ENCODE data around the gene GDF7.

GDF7 gene

DNA sequence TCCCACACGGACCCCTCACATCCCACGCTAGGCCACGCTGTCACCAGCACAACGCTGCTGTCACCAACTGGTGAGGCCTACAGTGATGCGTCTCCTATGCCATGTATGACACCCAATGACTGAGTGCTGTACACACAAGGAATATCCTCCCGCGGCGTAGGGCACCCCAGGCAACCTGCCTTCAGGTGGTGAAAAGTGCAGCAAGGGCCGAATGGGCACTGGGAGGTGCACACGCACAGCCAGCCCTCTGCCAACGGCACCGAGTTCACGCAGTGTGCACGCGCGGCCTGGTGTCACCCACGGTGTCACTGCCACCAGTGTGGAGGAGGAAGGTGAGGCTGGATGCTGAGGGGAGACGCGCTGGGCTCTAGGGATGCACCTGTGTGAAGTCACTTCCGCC, 20.5 kb upstream of the GDF7 start:
- no peak for DNase-seq

DNA sequence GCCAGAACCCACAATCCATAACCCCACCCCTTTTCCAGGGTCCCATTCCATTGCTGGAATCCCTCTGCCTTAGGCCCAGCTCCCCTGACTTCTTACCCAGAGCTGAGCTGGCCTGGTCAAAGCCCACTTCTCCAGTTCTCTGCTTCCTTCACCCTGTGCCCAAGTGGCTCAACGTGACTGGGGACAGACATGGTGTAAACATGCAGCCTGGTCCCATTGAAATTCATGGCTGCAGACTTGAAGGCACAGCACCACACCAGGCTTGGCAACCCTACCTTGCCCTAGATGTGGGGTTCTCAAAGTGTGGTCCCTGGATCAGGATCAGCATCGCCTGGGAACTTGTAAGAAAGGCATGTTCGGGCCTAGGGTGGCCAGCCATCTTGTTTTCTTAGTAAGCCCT, 19.7 kb upstream of the GDF7 start:
- no peak for DNase-seq

DNA sequence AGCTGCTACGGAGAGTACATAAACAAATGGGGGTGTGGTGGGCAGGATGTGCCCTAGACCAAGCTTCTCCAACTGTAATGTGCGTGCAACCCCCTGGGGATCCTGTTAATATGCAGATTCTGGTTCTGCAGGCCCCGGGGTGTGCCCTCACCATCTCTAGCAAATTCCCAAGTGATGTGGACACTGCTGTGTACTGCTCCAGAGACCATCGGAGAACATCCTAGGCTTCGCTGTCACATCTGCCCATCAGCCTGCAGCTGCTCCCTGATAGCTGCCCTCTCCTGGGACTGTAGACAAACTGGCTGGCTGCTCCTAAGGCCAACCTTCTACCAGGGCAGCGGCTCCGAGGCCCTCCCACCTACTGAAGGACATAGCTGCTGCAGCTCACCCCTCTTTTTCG, 19.2 kb upstream of the GDF7 start:
- DNase-seq = no peak

DNA sequence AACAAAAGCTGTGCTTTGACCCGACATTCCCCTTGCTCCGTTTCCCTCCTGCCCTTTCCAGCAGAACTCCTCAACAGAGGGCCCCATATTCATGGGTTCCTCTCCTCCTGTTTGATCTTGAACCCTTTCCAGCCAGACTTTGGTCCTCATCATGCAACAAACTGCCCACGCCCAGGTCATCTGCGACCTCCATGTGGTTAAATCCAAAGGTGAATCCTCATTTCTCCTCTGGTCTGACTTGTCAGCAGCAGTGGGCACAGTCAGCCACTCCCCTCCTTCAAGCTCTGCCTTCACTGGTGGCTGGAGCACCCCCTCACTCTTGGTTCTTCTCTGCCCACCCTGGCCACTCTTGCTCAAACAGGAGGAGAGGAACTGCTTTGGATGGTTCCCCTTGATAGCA, 18.7 kb upstream of the GDF7 start:
- DNase-seq = no peak

DNA sequence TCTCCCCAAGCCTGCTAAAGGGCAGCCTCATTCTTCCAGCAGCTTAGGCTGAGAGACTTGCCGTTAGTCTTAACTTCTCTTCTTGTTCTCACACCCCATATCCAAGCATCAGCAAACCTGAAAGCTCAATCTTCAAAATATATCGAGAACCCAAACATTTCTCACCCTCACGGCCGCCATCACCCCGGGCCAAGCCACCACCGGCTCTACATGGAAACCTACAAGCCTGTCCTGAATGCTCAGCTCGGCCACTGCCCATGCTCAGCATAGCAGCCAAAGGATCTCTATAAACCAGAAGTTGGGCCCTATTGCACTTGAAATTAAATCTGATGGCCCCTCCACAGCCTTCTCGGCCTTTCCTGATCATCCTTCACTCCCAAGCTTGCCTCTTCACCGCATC, 18.1 kb upstream of the GDF7 start:
- DNase-seq = no peak

DNA sequence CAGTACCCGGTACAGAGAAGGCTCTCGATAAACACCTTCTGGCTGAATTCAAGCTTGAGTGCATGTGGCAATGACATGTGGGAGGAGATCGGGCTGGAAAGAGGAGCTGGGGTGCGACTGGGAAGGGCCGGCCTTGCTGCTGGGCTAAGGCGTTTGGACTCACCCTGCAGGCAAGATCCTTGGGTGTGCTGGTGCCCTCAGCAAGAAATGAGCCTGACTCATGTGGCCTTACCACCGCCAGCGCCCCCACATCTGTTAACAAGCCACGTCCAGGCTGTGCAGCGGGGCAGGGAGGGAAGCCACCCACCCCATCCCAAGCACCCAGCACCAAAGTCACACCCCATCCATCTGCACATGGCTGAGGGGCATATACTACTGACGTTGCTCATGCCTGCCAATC, 17.4 kb upstream of the GDF7 start:
- DNase-seq = no peak

DNA sequence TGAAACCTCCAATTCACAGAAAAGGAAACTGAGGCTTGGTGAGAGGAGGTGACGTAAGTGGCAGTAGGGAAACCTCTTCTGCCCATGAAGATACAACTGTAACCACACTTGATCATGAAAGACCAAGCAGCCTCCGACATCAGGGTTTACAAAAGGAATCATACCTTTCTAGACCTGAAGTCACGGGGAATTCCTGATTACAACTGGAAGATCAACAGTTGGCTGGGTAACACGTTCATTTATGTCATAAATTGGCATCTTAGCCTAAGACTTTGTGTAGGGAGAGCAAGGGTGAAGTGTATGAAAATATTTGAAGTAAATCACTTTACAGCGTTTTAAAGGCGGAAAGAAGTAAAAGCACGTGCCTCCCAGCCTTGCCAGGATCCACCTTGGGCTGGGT, 17.0 kb upstream of the GDF7 start:
- no peak for DNase-seq

DNA sequence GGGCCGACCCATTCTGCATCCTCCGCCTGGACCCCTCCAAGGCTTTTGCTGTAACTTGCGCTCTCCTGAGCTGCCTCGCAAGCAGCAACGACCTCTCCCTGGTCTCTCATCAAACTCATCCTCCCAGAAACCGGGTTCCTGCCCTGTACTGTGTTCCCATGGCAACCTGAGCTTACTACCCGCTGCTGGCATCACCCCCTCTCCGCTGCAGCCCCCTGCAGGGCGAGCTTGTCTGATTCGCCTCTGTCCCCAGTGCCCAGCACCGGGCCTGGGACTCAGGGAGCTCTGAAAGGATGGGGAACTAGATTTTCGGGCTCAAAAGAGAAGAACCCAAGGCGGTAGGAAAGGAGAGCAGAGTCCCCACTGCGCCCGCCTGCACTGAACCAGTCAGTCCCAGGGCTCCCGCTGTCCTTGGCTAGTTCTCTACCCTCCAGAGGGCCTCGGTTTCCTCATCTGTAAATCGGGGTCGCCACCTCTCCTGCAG, 16.5 kb upstream of the GDF7 start:
- no peak for DNase-seq

DNA sequence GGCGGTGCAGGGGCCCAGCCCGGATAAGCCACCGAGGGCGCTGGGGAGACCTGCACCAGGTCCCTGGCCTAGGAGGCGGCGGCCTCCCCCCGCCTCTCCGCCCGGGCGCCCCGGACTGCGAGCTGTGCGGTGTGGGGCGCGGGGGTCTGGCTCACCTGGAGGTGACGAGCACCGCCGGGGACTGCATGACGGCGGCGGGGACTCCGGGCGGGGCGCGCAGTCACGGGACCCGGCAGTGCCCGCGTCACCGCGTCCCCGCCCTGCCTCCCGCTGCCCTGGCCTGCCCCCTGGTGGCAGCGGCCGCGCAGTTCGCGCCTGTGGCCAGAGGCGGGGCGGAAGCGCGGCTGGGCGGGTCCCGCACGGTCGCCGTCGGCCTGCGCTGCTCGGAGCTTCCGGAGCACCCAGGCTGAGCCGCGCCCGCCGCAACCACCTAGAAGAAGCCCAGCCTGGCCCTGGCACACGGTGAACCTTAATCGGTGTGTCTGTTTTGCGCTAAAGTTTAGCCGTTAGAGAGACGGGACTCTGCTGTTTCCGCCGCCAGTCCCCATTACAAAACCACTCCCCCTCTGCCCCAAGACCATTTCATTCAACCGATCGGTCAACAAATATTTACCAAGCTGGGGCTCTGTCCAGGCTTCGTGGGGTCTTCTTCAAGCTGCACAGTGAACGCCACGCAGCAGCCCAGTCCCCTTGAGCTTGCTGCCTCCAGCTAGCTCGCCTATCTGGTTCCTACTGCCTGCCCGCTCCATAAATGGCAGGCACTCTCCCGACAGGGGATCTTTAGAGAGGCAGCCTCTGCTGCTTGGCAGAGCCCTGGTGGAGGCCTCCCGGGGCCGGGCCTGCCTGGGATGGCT, 15.8 kb upstream of the GDF7 start, which contains the start of gene HS1BP3:
Gene HS1BP3, minus strand, starts transcription at position 222 of the 854 bp plus-strand sequence. Its CDS starts 35 bp downstream, at position 187.
- peak; percentile 68 for DNase-seq

DNA sequence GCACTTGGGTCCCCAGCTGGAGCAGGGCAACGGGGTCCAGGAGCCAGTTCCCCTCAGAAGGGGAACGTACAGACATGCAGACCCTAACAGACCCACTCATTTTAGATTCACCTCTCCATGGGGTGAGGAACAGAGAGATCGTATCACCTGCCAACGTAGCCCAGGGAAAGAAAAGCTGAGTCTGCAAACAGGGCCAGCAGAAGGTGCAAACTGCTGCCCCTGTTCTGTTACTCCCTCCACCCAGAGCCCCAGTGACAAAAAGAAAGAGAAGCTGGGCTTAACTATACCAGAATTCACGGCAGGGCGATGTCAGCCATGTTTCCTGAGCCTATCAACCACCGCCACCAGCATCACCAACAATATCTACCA, 15.2 kb upstream of the GDF7 start:
- no peak for DNase-seq

DNA sequence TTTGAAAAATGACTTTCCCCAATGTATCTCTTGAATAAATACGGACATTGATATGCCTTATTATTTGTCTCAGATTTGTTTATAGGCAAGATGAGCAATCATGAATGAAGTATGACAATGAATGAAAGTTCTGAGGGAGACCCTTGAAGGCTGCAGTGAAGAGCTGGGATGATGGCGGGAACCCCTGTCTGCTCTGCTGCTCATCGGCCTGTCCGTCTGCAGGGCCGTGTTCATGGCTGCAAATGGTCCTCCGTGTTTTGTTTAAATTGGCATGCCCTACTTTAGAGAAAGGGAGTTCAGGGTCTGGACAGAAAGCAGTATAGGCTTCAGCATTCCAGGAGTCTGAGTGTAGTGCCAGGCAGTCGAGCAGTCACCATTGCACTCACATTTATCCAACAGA, 14.8 kb upstream of the GDF7 start:
- no peak for DNase-seq

DNA sequence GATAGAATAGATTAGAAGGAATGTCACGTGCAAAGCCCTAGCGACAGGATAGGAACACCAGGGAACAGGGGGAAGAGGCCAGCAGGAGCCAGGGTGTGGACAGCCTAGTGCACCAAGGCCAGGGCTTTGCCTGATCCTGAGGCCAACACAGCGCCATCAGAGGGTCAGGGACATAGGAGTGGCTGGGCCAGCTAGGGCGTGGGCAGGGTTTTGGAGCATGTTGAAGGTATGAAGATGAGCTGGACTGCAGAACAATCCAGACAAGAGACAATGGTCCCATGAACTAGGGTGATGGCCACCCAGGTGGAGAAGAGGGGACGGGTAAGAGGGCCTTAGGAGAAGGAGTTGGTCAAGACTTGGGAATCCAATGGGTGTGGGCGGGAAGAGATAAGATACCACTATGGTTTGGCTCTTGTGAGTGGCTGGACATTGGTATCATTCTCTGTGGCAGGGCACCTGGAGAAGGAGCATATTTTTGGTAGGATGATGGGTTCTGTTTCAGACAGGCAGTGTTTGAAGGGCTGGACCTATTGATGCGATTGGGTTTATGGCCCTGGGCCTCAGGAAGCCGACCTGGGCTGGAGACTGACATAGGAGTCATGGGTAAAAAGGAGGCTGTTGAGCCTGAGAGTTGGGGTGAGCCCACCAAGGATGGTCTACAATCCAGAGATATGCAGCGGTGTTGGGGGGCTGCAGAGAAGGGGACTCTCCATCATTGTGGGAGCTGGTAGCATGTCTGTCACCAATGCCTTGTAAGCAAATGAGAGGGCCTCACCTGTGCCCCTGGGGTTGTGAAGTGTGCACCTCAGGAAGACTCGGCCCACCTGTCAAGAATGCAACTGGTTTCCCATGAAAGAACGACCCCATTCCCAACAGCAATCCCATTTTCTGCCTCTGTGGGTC, 14.0 kb upstream of the GDF7 start:
- DNase-seq = no peak

DNA sequence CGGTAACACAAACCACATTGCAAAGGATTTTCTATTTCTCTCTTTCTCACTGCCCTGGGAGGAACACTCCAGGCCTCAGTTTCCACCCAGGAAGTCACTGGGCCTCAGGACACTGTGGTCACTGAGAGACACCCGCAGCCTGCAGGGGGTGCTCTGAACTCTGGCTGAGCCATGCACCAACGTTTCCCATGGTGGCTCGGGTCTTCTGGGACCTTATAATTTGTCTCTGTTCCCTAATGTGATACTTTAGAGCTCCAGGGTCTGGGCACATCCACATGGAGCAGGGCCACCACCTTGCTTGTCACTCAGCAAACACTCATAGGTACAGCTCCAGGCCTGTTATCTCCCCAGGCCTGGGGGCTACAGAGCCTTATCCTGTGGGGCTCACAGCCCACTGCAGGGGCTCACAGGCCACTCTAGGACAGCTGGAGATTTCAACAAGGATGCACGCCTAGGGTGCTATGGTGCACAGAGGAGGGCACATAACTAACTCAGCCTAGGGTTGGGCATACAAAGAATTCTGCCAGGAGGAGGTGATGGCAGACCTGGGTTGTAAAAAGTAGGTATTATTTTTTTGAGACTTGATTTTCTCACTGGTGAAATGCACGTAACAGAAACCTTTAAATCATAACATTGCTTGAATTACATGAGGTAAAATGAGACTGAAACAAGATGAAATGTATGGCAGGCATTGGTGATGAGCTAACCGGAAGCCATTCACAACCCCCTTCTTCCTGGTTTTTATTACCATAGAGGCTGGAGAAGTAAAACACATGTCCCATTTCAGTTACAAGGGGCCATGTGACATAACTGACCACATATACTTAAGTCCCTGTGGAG, 13.0 kb upstream of the GDF7 start:
- no peak for DNase-seq

DNA sequence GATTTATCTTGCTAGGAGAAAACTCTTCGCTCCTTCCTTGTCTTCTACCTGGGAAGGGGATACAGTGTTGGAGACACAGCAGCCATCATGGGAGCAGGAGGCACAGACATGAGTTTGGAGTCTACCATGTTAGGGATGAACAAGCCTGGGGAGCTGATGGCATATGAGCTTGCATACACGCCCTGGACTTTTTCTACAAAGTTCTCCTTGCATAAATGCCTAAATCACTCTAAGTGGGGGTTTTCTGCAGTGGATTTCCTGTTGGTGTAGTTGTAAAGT, 12.5 kb upstream of the GDF7 start:
- no peak for DNase-seq

DNA sequence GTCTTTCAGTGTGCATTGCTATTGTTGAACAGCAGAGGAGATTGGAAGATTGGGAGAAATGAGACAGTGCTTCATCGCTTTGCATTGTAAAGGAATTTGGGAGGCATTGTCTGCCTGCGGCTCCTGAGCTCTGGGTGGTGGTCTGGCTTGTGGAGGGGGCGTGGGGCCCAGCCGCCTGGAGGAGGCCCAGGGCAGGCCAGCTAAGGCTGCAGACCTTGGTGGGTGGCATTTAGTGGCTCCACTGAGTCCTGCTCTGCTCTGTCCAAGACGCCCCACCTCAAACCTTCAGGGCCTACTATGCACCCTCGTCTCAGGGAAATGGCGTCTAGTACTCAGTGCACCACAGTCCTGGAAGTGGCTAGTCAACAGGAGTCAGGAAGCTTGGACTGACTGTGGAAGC, 10.4 kb upstream of the GDF7 start:
- DNase-seq = no peak

DNA sequence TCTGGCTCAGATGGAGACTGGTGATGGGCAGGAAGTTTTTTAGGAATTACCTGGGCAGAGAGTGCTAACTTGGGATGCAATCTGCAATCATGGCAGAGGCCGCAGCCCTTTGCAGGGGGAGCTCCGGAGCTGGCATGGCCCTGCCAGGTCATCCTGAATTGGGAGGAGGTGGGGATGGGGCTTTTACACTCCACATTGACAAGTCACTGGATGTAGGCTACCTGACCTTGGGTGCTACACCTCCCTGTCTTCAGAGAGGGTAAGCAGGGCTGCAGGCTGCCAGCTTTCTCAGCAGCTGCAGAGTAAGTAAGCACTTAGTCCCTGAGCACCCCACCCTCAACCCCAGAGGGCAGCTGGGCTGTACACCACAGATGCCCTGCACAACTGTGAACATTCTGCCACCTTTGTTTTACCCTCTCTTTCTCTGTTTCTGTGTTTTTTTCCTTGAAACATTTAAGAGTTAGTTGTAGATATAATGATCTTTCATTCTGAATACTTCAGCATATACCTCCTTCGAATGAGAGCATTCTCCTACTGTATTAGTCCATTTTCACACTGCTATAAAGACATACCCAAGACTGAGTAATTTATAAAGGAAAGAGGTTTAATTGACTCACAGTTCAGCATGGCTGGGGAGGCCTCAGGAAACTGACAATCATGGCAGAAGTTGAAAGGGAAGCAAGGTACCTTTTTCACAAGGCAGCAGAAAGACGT, 9.3 kb upstream of the GDF7 start:
- DNase-seq = no peak

DNA sequence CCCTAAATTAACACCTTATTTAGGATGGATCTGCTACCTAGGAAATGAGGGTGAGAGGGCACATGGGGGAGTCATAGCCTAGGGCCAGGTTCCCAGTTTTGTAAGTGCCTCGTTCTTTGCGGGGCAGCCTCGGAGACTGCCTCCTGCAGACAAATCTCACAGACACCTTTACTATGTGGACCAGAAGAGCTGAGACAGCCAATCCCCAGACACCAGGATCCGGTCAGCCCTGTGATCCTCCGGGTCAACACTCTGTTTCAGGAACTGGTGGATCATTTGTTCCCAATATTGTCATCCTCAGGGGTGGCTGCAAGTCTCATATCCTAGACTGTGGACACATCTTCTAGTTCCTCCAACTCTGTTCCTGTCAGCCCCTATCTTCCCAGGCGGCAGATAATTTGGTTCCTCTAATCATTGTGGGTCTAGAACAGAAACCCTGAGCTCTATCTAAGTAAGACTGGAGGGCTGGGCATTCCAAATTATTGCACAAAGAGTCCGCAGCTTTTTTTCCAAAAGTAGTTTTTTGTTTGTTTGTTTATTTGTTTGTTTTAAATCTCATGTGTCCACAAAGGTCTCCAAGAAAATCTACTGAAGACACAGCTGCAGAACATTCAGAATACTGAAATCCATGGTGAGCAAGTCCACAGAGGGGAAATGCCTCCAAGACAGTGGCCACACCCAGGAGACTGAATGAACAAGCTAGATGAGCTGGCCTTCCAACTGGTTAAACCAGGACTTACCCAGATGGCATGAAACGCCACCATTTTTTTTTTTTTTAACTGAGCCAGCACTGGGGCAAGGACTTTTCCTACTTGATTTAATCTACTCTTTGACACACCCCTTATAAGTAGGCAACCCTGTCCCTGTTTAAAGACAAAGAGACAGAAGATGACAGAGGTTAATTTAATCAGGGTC, 6.2 kb upstream of the GDF7 start:
- no peak for DNase-seq

DNA sequence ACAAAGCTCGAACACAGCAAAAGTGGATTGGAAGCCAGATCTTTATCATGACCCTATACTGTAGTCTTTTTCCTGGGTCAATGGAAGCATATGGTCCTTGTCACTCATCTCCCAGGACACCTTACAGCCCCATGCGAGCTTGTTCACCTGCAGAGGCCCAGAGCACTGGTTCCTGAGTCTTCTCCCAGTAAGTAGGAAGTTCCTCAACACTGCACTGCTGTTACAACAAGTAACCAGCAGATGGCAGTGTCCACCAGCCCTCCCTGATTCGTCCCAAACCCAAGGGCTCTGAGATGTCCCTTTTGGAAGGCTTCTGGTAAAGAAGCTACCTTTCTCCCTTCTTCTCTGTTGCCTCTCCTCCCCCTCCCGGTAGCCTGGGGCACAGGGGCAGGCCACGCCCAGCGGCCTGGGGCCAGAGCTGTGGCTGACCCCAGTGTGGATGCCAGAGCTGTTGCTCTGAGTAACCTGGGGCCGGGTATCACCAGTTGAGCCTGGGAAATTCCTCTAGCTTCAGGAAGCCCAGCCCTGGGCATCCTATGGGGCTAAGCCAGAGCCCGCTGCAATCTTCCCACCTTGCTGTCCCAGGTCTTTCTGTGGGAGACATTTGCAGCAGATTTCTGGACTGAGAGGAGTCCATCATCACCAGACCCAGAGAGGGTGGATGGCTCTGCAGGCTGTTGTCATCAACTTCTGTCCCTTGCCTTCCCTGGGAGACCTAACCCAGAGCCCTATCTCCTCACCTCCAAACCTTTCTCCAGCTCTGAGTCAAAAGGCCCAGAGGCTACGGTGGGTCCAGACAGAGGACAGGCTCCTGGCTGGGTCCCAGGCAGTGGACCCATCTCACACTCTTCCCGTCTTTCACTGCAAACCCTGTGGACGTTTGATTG, 5.3 kb upstream of the GDF7 start:
- peak; percentile 25 for DNase-seq

DNA sequence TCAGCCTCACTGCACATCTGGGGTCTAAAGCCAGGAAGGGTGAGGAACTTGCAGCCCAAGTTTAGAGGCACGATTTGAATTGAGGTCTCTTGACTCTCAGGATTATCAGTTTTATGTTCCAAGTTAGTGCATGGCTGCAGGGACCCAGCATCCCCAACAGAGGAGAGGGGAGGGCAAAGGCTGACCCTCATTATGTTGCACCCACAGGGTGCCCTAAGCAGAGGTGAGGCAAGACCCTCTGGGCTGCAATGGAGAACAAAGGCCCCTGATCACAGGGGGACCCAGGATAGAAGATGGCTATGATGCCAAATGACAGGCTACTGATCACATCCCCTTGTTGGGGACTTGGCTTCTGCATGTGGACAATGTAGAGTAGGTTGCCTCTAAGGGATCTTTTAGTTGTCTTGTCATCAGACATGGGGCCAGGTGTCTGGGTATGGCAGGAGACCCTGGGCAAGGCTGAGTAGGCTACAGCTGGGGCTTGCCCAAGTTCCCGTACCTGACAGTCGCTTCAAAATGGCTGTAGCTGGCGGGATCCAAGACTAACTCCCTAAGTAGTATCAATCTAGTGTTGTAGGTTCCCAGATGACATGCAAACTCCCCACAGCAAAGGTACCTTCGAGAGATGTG, 4.5 kb upstream of the GDF7 start:
- DNase-seq = no peak

All from NCI-H2029 (cell line).